Neural cell (in vitro differentiated cells): ENCODE measurements around the gene PAFAH1B1. TPM values are rescaled to one million over a fixed set of nuclear protein-coding genes. Genes with fewer than 3 reads are reported as not detected.
"Not testable (repeated sequence)": the region's sequence is repeated elsewhere in the genome, so short reads cannot be mapped to it uniquely, and the experiment has no call there.

ENCODE experiments used
- H2AFZ ChIP-seq: fragments of 200-600, 300-800 bp; sonication (generic), shearing (Covaris generic); 2 replicates; pipeline ENCODE4 v1.6.0; 2014; ENCODE audit warnings: low read depth, mild to moderate bottlenecking, antibody characterized with exemption, low read length, moderate library complexity
- H3F3A ChIP-seq: fragments of 200-600 bp; shearing (Covaris generic); 2 replicates; pipeline ENCODE4 v1.6.1; 2016; ENCODE audit warnings: mild to moderate bottlenecking, moderate library complexity, mixed read lengths, antibody characterized with exemption, low read length; ENCODE audit not compliant: insufficient read depth, poor library complexity, severe bottlenecking
- H3K27ac ChIP-seq: fragments of 200-600, 300-800 bp; sonication (generic), shearing (Covaris generic); 2 replicates; pipeline ENCODE4 v1.5.1; 2014; ENCODE audit warnings: mild to moderate bottlenecking, low read length, moderate library complexity
- H3K27me3 ChIP-seq: fragments of 300-800, 200-600 bp; sonication (generic), shearing (Covaris generic); 2 replicates; pipeline ENCODE4 v1.6.0; 2014; ENCODE audit warnings: mild to moderate bottlenecking, low read depth, low read length, moderate library complexity; ENCODE audit not compliant: insufficient read depth
- H3K36me3 ChIP-seq: fragments of 300-800, 200-600 bp; sonication (generic), shearing (Covaris generic); 2 replicates; pipeline ENCODE4 v1.5.1; 2014; ENCODE audit warnings: mild to moderate bottlenecking, antibody characterized with exemption, low read length, moderate library complexity; ENCODE audit not compliant: insufficient read depth
- H3K4me2 ChIP-seq: fragments of 300-800, 200-600 bp; sonication (generic), shearing (Covaris generic); 2 replicates; pipeline ENCODE4 v1.6.0; 2014; ENCODE audit warnings: mild to moderate bottlenecking, low read length
- H3K4me3 ChIP-seq: fragments of 300-800, 200-600 bp; sonication (generic), shearing (Covaris generic); 2 replicates; pipeline ENCODE4 v1.5.1; 2014; ENCODE audit warnings: mild to moderate bottlenecking, low read length, moderate library complexity
- H3K79me2 ChIP-seq: fragments of 200-600 bp; shearing (Covaris generic); replicated peaks from 2 replicates; pipeline ENCODE4 v1.6.0; 2014; ENCODE audit warnings: mild to moderate bottlenecking, low read length, moderate library complexity; ENCODE audit not compliant: insufficient read depth
- H3K9ac ChIP-seq: fragments of 300-800, 200-600 bp; sonication (generic), shearing (Covaris generic); 2 replicates; pipeline ENCODE4 v1.6.1; 2016; ENCODE audit warnings: mild to moderate bottlenecking, low read length, mixed read lengths
- H3K9me2 ChIP-seq: fragments of 200-600 bp; shearing (Covaris generic); 2 replicates; pipeline ENCODE4 v1.6.1; 2016; ENCODE audit warnings: mild to moderate bottlenecking, low read length, mixed read lengths; ENCODE audit not compliant: insufficient read depth
- H3K9me3 ChIP-seq: fragments of 200-600, 300-800 bp; sonication (generic), shearing (Covaris generic); 2 replicates; pipeline ENCODE4 v1.6.1; 2016; ENCODE audit warnings: mild to moderate bottlenecking, mixed run types, low read length, moderate library complexity, mixed read lengths
- H4K20me1 ChIP-seq: fragments of 200-600 bp; shearing (Covaris generic); 2 replicates; pipeline ENCODE4 v1.6.1; 2016; ENCODE audit warnings: mild to moderate bottlenecking, mixed run types; ENCODE audit not compliant: insufficient read depth
- CTCF ChIP-seq: fragments of 450-650 bp; IDR thresholded peaks from 2 replicates; pipeline ENCODE4 v1.5.1; 2014; ENCODE audit warnings: antibody characterized with exemption, mild to moderate bottlenecking, moderate library complexity; ENCODE audit not compliant: poor library complexity, severe bottlenecking
- EP300 ChIP-seq: fragments of 450-650 bp; conservative IDR thresholded peaks from 2 replicates; pipeline ENCODE4 v1.6.1; 2014; ENCODE audit warnings: antibody characterized with exemption, mild to moderate bottlenecking, moderate library complexity; ENCODE audit not compliant: poor library complexity, severe bottlenecking
- EZH2 ChIP-seq: fragments of 200-600, 300-800 bp; shearing (Covaris generic), sonication (generic); IDR thresholded peaks from 2 replicates; pipeline ENCODE4 v1.6.1; 2014; ENCODE audit warnings: antibody characterized with exemption, low read length, borderline replicate concordance, mild to moderate bottlenecking; ENCODE audit not compliant: insufficient read depth, poor library complexity, severe bottlenecking
- MXI1 ChIP-seq: fragments of 450-650 bp; conservative IDR thresholded peaks from 2 replicates; pipeline ENCODE4 v1.6.1; 2014; ENCODE audit warnings: antibody characterized with exemption, mild to moderate bottlenecking; ENCODE audit not compliant: poor library complexity, severe bottlenecking
- POLR2AphosphoS5 ChIP-seq: IDR thresholded peaks from 2 replicates; pipeline ENCODE4 v1.6.1; 2012
- RAD21 ChIP-seq: fragments of 450-650 bp; conservative IDR thresholded peaks from 2 replicates; pipeline ENCODE4 v1.6.1; 2014; ENCODE audit warnings: antibody characterized with exemption, mild to moderate bottlenecking, moderate library complexity
- REST ChIP-seq: IDR thresholded peaks from 2 replicates; pipeline ENCODE4 v1.6.1; 2012; ENCODE audit warnings: borderline replicate concordance
- SMC3 ChIP-seq: fragments of 450-650 bp; conservative IDR thresholded peaks from 2 replicates; pipeline ENCODE4 v1.6.1; 2014; ENCODE audit warnings: antibody characterized with exemption, mild to moderate bottlenecking, moderate library complexity; ENCODE audit not compliant: poor library complexity
- TAF1 ChIP-seq: IDR thresholded peaks from 2 replicates; pipeline ENCODE4 v1.6.1; 2012; ENCODE audit warnings: low read depth
- polyA plus RNA-seq: library from polyadenylated mRNA; depleted of rRNA; stranded (reverse); fragments of >200 nt; gene quantifications from 2 replicates; pipeline ENCODE4 v1.2.3, GENCODE V29; 2014

Gene PAFAH1B1
- polyA plus RNA-seq, 1 donor from 2014 or later: 305 TPM

- H3K4me2 ChIP-seq: no peak overlapping the region
- H3K9ac ChIP-seq: no peak overlapping the region
- TF ChIP-seq REST (no peak), SMC3 (no peak), MXI1 (no peak), TAF1 (no peak), CTCF (no peak), EZH2 (no peak), POLR2AphosphoS5 (no peak), EP300 (no peak), RAD21 (no peak)
- H2AFZ ChIP-seq: no peak overlapping the region
- H3K9me3 ChIP-seq: no peaks in the 10 kb centered on the region
- no peak overlapping the region for H3K4me3 ChIP-seq
- H3F3A ChIP-seq: no peaks in the 10 kb centered on the region
- H3K27me3 ChIP-seq: no peaks in the 10 kb centered on the region
- no peaks in the 10 kb centered on the region for H3K79me2 ChIP-seq
- H3K36me3 ChIP-seq: no peaks in the 10 kb centered on the region
- H3K9me2 ChIP-seq: no peaks in the 10 kb centered on the region
- H3K27ac ChIP-seq: no peak overlapping the region
- no peaks in the 10 kb centered on the region for H4K20me1 ChIP-seq
Observed at GRCh38 chr17:2566056-2566455, 27.4 kb upstream of the PAFAH1B1 start.

GRCh38 chr17:2571523-2572303 lies 21.7 kb upstream of the PAFAH1B1 start:
- Histone ChIP-seq H3K9ac (no peak overlapping the region), H3K79me2 (no peaks in the 10 kb centered on the region), H2AFZ (no peak overlapping the region), H3K9me3 (no peaks in the 10 kb centered on the region), H3K4me3 (no peak overlapping the region), H4K20me1 (no peaks in the 10 kb centered on the region), H3K27me3 (no peaks in the 10 kb centered on the region), H3F3A (no peaks in the 10 kb centered on the region), H3K27ac (no peak overlapping the region), H3K36me3 (no peaks in the 10 kb centered on the region), H3K9me2 (no peaks in the 10 kb centered on the region), H3K4me2 (no peak overlapping the region)
- TF ChIP-seq EP300: no peak
- no peak for TF ChIP-seq REST
- TF ChIP-seq CTCF: no peak
- no peak for TF ChIP-seq POLR2AphosphoS5
- no peak for TF ChIP-seq MXI1
- no peak for TF ChIP-seq EZH2
- no peak for TF ChIP-seq SMC3
- TF ChIP-seq RAD21: no peak
- no peak for TF ChIP-seq TAF1

- not testable (repeated sequence) for H3F3A ChIP-seq, H3K4me2 ChIP-seq, H2AFZ ChIP-seq, H3K9me2 ChIP-seq, H4K20me1 ChIP-seq, H3K4me3 ChIP-seq, H3K79me2 ChIP-seq, H3K27ac ChIP-seq, H3K27me3 ChIP-seq, H3K36me3 ChIP-seq, H3K9ac ChIP-seq, H3K9me3 ChIP-seq
Observed at GRCh38 chr17:2572304-2572609, 21.2 kb upstream of the PAFAH1B1 start.
